PFSK-1 (cell line): Measurements from ENCODE around the gene CD300E.

Experiments used
- POLR2AphosphoS5 ChIP-seq: IDR thresholded peaks from 2 replicates; pipeline ENCODE4 v1.6.1; 2012; ENCODE audit warnings: low read depth, mild to moderate bottlenecking, control low read depth, low read length, moderate library complexity
- REST ChIP-seq, 2 experiments: IDR thresholded peaks; 2 replicates each; pipeline versions ENCODE4 v1.6.1 to v1.8.0; 2011 to 2012; ENCODE audit warnings: low read depth in 2 of 2, low read length in 2 of 2, control low read depth in 1 of 2, inconsistent platforms in 1 of 2, mild to moderate bottlenecking in 1 of 2, moderate library complexity in 1 of 2; ENCODE audit not compliant: insufficient read depth in 1 of 2
- TAF1 ChIP-seq: IDR thresholded peaks from 2 replicates; pipeline ENCODE4 v1.6.1; 2012; ENCODE audit warnings: low read length, control low read depth, borderline replicate concordance; ENCODE audit not compliant: insufficient read depth

DNA sequence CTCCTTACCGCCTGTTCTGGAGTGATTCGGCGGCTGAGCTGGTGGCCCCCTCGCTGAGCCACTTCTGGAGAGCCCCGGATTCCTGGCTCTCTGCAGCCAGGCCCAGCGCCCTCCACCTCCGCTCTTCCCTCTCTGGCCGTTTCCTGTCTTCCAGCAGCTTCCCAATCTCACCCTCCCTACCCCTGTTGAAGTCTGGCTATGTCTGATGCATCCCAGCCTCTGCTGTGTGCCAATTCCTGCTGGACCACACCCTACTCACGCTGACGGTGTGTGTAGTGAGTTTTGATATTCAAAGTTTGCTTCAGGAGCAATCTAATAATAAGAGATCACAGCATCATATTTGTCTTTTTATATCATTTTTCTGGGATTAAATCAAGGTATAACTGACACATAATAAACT is 40.9 kb downstream of the CD300E start:
- no peak for TF ChIP-seq POLR2AphosphoS5
- TF ChIP-seq REST (IDR thresholded peaks at IDR 0.05; ENCODE audit: insufficient read depth in 1 of 2, low read depth in 2 of 2, low read length in 2 of 2): no peak
- TF ChIP-seq TAF1: no peak
